Right lobe of liver (tissue), 4 donors: Measurements from ENCODE around the gene AXIN2.

Experiments used
- CTCF ChIP-seq, 4 donors: fragments of 200-600 bp in 3 of 4; fragments of 450-650 bp in 1 of 4; IDR thresholded peaks; one replicate each; pipeline versions ENCODE4 v1.5.1 to v1.8.0; 2016 to 2022; ENCODE audit warnings: antibody characterized with exemption in 4 of 4, mild to moderate bottlenecking in 2 of 4
- POLR2A ChIP-seq: fragments of 450-650 bp; IDR thresholded peaks from one replicate; pipeline ENCODE4 v1.6.1; 2017; ENCODE audit warnings: antibody characterized with exemption, mild to moderate bottlenecking
- donor health status: DM: no; HTN: no; CAD: no.
- donor health status: DM: no; HTN: no; CAD: no.
- donor health status: DM: no; HTN: yes; CAD: no.

- TF ChIP-seq CTCF (IDR thresholded peaks at IDR 0.05) = no peak
- TF ChIP-seq POLR2A = no peak
Observed at GRCh38 chr17:65593092-65593854, 31.8 kb upstream of the AXIN2 start.
